IPS-20b (cell line): ENCODE results near the gene MACROH2A2.
"Not testable (repeated sequence)": the region's sequence is repeated elsewhere in the genome, so short reads cannot be mapped to it uniquely, and the experiment has no call there.

Source experiments
- H3K27ac ChIP-seq: one replicate; pipeline ENCODE4 v1.5.1; 2013; ENCODE audit warnings: low read length
- H3K27me3 ChIP-seq: 2 replicates; pipeline ENCODE4 v1.6.1; 2013; ENCODE audit warnings: mild to moderate bottlenecking, low read length, inconsistent platforms; ENCODE audit not compliant: insufficient read depth
- H3K36me3 ChIP-seq: 2 replicates; pipeline ENCODE4 v1.6.1; 2013; ENCODE audit warnings: low read depth, mild to moderate bottlenecking, inconsistent platforms, low read length, moderate library complexity; ENCODE audit not compliant: insufficient read depth
- H3K4me1 ChIP-seq: 2 replicates; pipeline ENCODE4 v1.6.1; 2013; ENCODE audit warnings: mild to moderate bottlenecking, control low read depth, inconsistent platforms, low read length, moderate library complexity; ENCODE audit not compliant: insufficient read depth
- H3K4me3 ChIP-seq: 2 replicates; pipeline ENCODE4 v1.5.1; 2013; ENCODE audit warnings: mild to moderate bottlenecking, low read length, inconsistent platforms
- H3K9ac ChIP-seq: 2 replicates; pipeline ENCODE4 v1.6.1; 2013; ENCODE audit warnings: low read depth, mild to moderate bottlenecking, inconsistent platforms, low read length, moderate library complexity
- H3K9me3 ChIP-seq: 2 replicates; pipeline ENCODE4 v1.6.1; 2013; ENCODE audit warnings: mild to moderate bottlenecking, low read depth, low read length, inconsistent platforms; ENCODE audit not compliant: insufficient read depth

Gene MACROH2A2

DNA sequence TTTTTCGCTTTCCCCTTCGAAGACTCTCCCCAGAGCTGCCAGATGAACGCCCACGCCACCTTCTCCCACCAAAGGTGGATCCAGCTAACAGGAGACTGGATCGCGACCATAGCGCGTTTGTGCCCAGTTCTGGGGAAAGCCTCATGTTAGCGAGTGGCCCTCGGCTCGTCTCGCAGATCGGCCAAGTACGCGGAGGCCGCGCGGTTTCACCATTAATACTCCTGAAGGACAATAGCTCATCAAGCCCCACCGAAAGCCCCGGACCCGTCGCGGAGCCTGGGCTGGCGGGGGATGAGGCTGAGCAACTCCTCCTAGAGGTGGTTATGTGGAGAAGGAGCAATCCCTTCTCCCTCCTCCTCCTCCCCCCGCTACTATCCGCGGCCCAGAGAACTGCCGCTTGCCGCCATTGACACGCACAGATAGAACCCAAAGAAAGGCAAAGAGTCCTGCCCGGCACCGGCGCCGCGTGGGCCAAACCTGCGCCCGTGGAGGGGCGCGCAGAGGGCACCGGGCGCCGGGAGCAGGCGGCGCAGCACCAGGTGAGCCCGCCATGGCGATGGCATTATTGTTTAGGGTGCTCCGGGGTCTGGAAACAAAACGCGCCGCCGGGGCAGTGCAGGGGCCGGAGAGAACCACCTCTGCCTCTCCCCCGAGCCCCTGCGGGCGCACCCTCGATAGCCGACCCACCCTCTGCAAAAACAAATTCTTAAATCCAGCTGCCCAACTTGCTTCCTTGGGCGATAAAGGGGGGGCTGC lies at the start of gene MACROH2A2:
TSS of gene MACROH2A2 (plus strand) at position 385 of the 756 bp plus-strand sequence. CDS start 22,813 bp downstream, outside the sequence.
- Histone ChIP-seq H3K27ac (no peak within 1 kb of the TSS), H3K4me1 (peaks cover 11% of the 10 kb centered on the region; the same call in 1 of the 2 replicates), H3K9ac (peak within 1 kb of the TSS; percentile 85), H3K9me3 (no peaks in the 10 kb centered on the region), H3K4me3 (peak within 1 kb of the TSS; percentile 82), H3K36me3 (no peaks in the 10 kb centered on the region), H3K27me3 (peaks cover 83% of the 10 kb centered on the region)

DNA sequence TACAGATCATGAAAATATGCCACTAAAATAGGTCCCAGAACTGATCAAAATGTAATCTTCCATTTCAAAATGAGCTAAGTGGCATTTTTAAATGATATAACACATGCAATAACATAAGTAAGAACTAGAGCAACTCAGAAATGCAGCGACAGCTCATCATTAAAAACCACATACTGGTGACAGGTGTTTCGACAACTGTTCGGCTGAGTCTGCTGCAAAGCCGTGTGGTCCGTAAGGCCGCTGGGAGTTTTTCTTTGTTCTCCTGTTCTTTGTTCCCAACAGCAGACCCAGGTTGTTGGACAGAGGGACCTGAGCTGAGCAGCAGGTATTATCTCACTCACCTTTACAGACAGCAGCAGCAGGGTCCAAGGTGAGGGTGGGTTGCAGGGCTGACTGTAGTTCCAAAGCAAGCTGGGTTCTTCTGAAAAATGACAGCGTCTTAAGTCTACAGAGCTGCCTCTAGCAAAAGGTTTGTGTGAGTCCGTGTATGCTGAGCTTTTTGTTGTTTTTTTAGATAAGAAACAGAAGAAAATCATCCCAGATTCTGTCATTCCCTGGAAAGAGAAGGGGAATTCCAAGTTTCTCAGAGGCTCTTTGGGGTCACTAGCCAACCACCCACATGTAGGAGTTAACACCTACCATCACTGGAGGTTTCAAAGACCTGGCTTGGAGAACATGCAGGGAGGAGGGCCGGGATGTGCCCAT lies 45.4 kb upstream of the MACROH2A2 start:
- Histone ChIP-seq H3K36me3 (no peaks in the 10 kb centered on the region), H3K4me3 (no peak overlapping the region), H3K4me1 (no peaks in the 10 kb centered on the region), H3K27me3 (no peaks in the 10 kb centered on the region), H3K9ac (no peak overlapping the region), H3K27ac (no peak overlapping the region), H3K9me3 (no peaks in the 10 kb centered on the region)

DNA sequence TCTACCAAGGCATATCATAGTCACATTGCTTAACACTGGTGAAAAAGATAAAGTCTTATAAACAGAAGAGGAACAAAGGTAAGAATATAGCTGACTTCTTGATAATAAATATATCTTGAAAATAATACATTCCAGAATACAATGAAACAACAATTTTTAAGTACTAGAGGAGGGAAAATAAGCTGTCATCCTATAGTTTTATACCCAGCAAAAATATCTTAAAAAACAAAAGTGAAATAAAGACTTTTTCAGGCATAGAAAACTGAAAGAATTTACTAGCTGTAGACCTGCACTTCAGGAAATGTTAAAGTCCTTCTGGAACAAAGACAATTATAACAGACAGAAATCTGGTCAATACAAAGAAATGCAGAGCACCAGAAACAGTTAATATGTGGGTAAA lies 21.4 kb upstream of the MACROH2A2 start:
- Histone ChIP-seq H3K27me3 (no peaks in the 10 kb centered on the region), H3K9ac (no peak overlapping the region), H3K4me3 (no peak overlapping the region), H3K4me1 (no peaks in the 10 kb centered on the region), H3K9me3 (peaks cover 9% of the 10 kb centered on the region), H3K27ac (no peak overlapping the region), H3K36me3 (no peaks in the 10 kb centered on the region)

DNA sequence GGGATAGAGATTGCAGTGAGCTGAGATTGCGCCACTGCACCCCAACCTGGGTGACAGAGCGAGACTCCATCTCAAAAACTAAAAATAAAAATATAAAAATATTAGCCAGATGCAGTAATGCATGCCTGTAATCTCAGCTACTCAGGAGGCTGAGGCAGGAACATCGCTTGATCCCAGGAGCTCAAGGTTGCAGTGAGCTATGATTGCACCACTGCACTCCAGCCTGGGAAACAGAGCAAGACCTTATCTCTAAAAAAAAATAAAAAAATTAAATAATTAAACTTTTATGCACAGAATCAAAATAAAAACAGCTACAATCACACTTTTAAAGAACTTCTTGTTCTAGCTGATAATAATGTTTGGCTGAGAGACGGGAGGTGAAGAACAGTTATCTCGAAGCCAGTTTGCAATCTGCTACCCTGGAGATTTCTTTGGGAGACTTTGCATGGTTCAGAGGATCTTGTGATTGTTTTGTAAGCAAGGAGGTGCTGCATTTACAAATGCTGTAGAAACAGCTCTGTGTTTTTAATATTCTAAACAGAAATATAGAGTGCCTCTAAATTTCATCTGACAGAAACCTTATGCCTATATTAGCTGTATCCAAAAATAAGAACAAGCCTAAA lies 19.9 kb upstream of the MACROH2A2 start:
- Histone ChIP-seq H3K27ac (no peak overlapping the region), H3K27me3 (no peaks in the 10 kb centered on the region), H3K9me3 (peaks cover 9% of the 10 kb centered on the region), H3K36me3 (no peaks in the 10 kb centered on the region), H3K4me1 (no peaks in the 10 kb centered on the region), H3K4me3 (no peak overlapping the region), H3K9ac (no peak overlapping the region)

DNA sequence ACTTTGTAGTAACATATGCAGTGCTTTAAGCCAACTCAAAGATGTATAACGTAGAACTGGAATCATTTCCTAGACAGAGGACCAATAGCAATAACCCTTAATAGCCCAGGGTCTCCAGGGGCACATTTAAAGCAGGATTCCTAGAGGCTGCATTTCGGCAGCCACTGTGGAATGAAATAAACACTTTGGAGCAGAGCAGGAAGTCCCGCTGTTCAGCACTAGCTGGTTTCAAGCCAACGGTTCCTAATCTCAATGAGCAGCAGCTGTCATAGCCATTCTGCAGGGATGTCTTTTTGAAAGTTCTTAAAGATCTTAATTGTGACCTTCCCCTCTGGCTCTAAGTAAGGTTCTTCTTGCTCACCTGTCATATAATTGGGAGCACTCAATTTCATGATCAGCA lies 18.4 kb upstream of the MACROH2A2 start:
- Histone ChIP-seq H3K9ac (no peak overlapping the region), H3K36me3 (no peaks in the 10 kb centered on the region), H3K27ac (no peak overlapping the region), H3K9me3 (peaks cover 9% of the 10 kb centered on the region), H3K4me3 (no peak overlapping the region), H3K4me1 (no peaks in the 10 kb centered on the region), H3K27me3 (no peaks in the 10 kb centered on the region)

DNA sequence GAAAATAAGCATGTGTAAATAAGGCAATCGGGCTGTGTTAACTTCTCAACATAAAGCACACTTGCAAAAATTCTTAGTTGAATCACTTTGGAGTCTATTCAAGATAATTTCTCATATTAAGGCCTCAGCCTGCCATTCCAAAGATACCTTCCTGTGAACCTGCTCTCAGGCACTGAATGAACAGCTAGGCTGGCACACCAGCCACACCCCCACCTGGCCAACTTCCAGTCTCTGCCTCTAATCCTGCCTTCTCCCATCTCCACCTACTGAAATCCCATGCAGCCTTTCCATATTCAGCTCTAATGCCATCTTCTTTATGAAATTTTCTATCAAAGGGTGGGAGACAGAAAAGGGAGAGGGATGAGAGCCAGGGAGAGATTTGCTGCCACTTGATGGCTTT lies 17.1 kb upstream of the MACROH2A2 start:
- Histone ChIP-seq H3K36me3 (no peaks in the 10 kb centered on the region), H3K4me1 (no peaks in the 10 kb centered on the region), H3K4me3 (no peak overlapping the region), H3K9ac (no peak overlapping the region), H3K27me3 (peaks cover under 1% of the 10 kb centered on the region; the same call in 1 of the 2 replicates), H3K27ac (no peak overlapping the region), H3K9me3 (peaks cover 9% of the 10 kb centered on the region)

DNA sequence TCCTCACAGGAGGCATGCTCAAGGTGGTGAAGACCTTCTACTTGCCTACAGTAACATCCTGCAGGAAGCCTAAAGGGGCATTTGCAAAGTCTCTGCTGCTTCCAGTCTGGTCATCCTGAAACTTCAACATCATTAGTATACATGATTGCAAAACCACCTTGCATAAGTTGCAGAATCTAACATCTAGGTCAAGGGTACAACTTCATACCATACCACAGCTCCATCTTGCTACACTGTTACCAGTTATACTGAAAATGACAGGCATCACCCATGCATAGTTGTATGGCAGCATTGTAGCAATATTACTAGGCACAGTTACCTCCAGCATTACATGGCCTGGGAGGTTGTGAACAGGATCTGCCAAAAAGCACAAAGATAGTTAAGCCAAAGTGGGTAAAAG lies 13.7 kb upstream of the MACROH2A2 start:
- no peak overlapping the region for H3K9ac ChIP-seq
- H3K27ac ChIP-seq = no peak overlapping the region
- no peak overlapping the region for H3K4me3 ChIP-seq
- no peaks in the 10 kb centered on the region for H3K36me3 ChIP-seq
- H3K27me3 ChIP-seq = peaks cover 24% of the 10 kb centered on the region
- no peaks in the 10 kb centered on the region for H3K9me3 ChIP-seq
- H3K4me1 ChIP-seq = peaks cover 11% of the 10 kb centered on the region; the same call in 1 of the 2 replicates

DNA sequence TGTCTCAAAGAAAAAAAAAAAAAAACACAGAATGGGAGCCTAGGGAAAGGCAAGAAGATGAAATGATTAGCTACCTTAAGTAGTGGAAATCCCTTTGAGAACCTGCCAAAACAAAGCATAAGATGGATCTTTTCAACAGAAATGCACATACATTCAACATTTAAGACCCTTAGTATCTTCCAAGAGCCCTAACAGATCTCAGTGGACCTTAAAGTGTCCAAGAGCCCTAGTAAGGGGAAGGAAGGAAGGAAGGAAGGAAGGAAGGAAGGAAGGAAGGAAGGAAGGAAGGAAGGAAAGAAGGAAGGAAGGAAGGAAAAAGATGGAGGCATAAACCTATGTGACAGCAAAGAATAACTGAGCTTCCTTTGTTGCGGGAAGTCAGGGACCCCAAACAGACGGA lies 11.6 kb upstream of the MACROH2A2 start:
- no peaks in the 10 kb centered on the region for H3K9me3 ChIP-seq
- H3K4me3 ChIP-seq = no peak overlapping the region
- no peak overlapping the region for H3K9ac ChIP-seq
- H3K36me3 ChIP-seq = no peaks in the 10 kb centered on the region
- peaks cover 24% of the 10 kb centered on the region for H3K27me3 ChIP-seq
- no peak overlapping the region for H3K27ac ChIP-seq
- peaks cover 11% of the 10 kb centered on the region; the same call in 1 of the 2 replicates for H3K4me1 ChIP-seq

DNA sequence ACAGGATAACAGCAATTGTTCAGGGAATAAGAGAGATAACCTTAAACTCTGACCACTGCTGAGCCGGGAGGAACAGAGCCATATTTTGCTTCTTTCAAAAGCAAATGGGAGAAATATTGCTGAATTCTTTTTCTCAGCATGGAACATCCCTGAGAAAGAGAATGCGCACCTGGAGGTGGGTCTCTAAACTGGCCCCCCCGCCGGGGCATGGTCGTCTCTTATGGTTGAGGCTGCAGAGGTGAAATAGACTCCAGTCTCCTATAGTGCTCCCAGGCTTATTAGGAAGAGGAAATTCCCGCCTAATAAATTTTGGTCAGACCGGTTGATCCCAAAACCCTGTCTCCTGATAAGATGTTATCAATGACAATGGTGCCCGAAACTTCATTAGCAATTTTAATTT lies 10.9 kb upstream of the MACROH2A2 start:
- not testable (repeated sequence) for H3K27ac ChIP-seq, H3K36me3 ChIP-seq, H3K9me3 ChIP-seq, H3K9ac ChIP-seq
- Histone ChIP-seq H3K27me3 (peaks cover 24% of the 10 kb centered on the region), H3K4me1 (peaks cover 11% of the 10 kb centered on the region; the same call in 1 of the 2 replicates), H3K4me3 (peak overlapping the region; percentile 29; the same call in 1 of the 2 replicates)

DNA sequence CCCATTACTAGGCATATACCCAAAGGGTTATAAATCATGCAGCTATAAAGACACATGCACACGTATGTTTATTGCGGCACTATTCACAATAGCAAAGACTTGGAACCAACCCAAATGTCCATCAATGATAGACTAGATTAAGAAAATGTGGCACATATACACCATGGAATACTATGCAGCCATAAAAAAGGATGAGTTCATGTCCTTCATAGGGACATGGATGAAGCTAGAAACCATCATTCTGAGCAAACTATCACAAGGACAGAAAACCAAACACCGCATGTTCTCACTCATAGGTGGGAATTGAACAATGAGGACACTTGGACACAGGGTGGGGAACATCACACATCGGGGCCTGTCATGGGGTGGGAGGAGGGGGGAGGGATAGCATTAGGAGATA lies 5.6 kb upstream of the MACROH2A2 start:
- Histone ChIP-seq H3K27me3 (peaks cover 52% of the 10 kb centered on the region), H3K4me1 (peaks cover 13% of the 10 kb centered on the region; the same call in 1 of the 2 replicates)
- H3K36me3 ChIP-seq, H3K9ac ChIP-seq, H3K9me3 ChIP-seq, H3K4me3 ChIP-seq, H3K27ac ChIP-seq: not testable (repeated sequence)

DNA sequence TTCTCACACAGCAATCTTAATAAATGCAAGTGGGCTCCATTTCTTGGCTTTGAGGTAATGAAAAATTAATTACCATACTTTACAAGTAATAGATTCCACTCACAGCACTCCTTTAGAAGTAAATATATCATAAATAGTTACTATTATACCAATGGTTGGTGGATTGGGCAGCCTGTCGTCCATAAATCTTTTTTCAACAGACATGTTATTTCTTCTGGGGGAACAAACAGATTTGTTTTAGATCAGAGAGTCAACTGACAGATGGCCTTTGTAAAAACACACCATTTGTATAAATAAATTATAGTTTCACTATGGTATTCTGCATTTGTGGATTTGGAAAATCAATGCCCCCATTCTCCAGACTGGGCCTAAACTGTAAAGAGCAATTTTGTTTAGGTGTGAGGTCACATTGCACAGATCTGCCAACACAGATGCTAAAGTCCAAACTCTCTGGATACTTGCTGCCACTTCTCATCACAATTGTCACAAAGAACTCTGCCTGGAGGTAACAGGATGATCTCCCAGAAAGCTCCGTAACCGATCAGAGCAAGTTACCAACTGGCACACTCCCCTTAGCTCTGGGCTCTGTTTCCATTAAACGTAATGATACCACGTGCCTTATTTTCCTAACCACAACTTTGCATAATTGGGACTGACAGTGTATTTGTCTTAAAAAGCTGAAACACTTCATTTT lies 4.5 kb upstream of the MACROH2A2 start:
- no peaks in the 10 kb centered on the region for H3K36me3 ChIP-seq
- no peak overlapping the region for H3K4me3 ChIP-seq
- H3K27me3 ChIP-seq = peaks cover 52% of the 10 kb centered on the region
- no peak overlapping the region for H3K9ac ChIP-seq
- H3K9me3 ChIP-seq = no peaks in the 10 kb centered on the region
- no peak overlapping the region for H3K27ac ChIP-seq
- peaks cover 7% of the 10 kb centered on the region; the same call in 1 of the 2 replicates for H3K4me1 ChIP-seq
